MM.1S (cell line): ENCODE measurements around the gene SORCS2.

Experiments used
- CTCF ChIP-seq: fragments of 300-600 bp; sonication (generic); IDR thresholded peaks from 2 replicates; pipeline ENCODE4 v1.5.1; 2016; ENCODE audit warnings: antibody characterized with exemption, low read length, mixed read lengths
- EZH2 ChIP-seq: fragments of 300-600 bp; sonication (generic); optimal IDR thresholded peaks from 2 replicates; pipeline ENCODE3; 2017; ENCODE audit warnings: low read depth, mild to moderate bottlenecking, antibody characterized with exemption, low read length, mixed read lengths
- EZH2phosphoT487 ChIP-seq: fragments of 300-600 bp; sonication (generic); IDR thresholded peaks from 2 replicates; pipeline ENCODE4 v1.6.1; 2018; ENCODE audit warnings: antibody characterized with exemption, low read length

GRCh38 chr4:7158081-7158750 is 34.1 kb upstream of the SORCS2 start:
- no peak for TF ChIP-seq CTCF
- TF ChIP-seq EZH2: no peak
- TF ChIP-seq EZH2phosphoT487: no peak
